Spinal cord (tissue), 10 donors: ENCODE data around the gene UQCR11. TPM values are rescaled to one million over a fixed set of nuclear protein-coding genes. Genes with fewer than 3 reads are reported as not detected.
A peak's percentile ranks its signal among the peaks of the same experiment; 100 is the strongest.

ENCODE experiments used
- DNase-seq, 6 donors: peaks; one replicate each; pipeline versions ENCODE4 v3.0.0 to v3.0.0-alpha.2; 2013 to 2015; ENCODE audit warnings: low spot score in 6 of 6, low read depth in 4 of 6
- H3K27ac ChIP-seq: one replicate; pipeline ENCODE4 v1.5.1; 2013; ENCODE audit warnings: low read depth, low read length, control low read depth
- H3K27me3 ChIP-seq: one replicate; pipeline ENCODE4 v1.6.1; 2013; ENCODE audit warnings: low read length; ENCODE audit not compliant: control insufficient read depth, insufficient read depth
- H3K36me3 ChIP-seq: one replicate; pipeline ENCODE4 v1.6.1; 2013; ENCODE audit warnings: low read length; ENCODE audit not compliant: control insufficient read depth, insufficient read depth
- H3K4me1 ChIP-seq: one replicate; pipeline ENCODE4 v1.6.1; 2013; ENCODE audit warnings: low read length; ENCODE audit not compliant: control insufficient read depth, insufficient read depth
- H3K4me3 ChIP-seq: one replicate; pipeline ENCODE4 v1.5.1; 2013; ENCODE audit warnings: low read depth, low read length, control low read depth
- H3K9me3 ChIP-seq: one replicate; pipeline ENCODE4 v1.6.1; 2013; ENCODE audit warnings: low read length; ENCODE audit not compliant: control insufficient read depth, insufficient read depth
- WGBS: methylation state at CpG from one replicate; pipeline ENCODE4 v1.1.5; 2013; ENCODE audit warnings: missing lambda C conversion rate; ENCODE audit not compliant: insufficient coverage; 5-methylcytosine and 5-hydroxymethylcytosine counted together
- polyA plus RNA-seq, 2 donors: library from polyadenylated mRNA; unstranded; fragments of 120-200 nt; gene quantifications; one replicate each; pipeline ENCODE4 v1.2.1, GENCODE V29; 2013; ENCODE audit not compliant: insufficient read length in 2 of 2
- total RNA-seq, 2 donors: library from RNA; depleted of rRNA in 1 of 2; stranded (reverse); fragments of 120-200 nt in 1 of 2; fragments of >200 nt in 1 of 2; gene quantifications; one replicate each; pipeline versions ENCODE4 v1.2.3 to v1.2.4, GENCODE V29; 2013 to 2014
- donor health status: healthy.

Gene UQCR11
- total and polyA plus RNA-seq, 4 donors = 60.4 to 203 (median 184) TPM

- Histone ChIP-seq H3K27ac (peak within 1 kb of the TSS; percentile 95), H3K27me3 (no peaks in the 10 kb centered on the region), H3K4me3 (peak within 1 kb of the TSS; percentile 87), H3K4me1 (peaks cover 28% of the 10 kb centered on the region), H3K36me3 (peaks cover 46% of the 10 kb centered on the region), H3K9me3 (no peaks in the 10 kb centered on the region)
- WGBS = 1% methylated on average over 60 of the region's 68 CpGs
- peak; percentile 87 to 98 (median 92) for DNase-seq
These were observed 12.3 kb downstream of the UQCR11 start, which contains the start of gene MBD3 for GRCh38 chr19:1592755-1593500. Gene MBD3 (minus strand): TSS chr19:1592865. CDS start chr19:1592631, 234 bp downstream.

GRCh38 chr19:1592024-1592754, 13.1 kb downstream of the UQCR11 start:
- peaks cover 28% of the 10 kb centered on the region for H3K4me1 ChIP-seq
- no peaks in the 10 kb centered on the region for H3K9me3 ChIP-seq
- H3K27ac ChIP-seq = peak overlapping the region; percentile 95
- H3K27me3 ChIP-seq = no peaks in the 10 kb centered on the region
- 0% methylated on average over 94 of the region's 94 CpGs for WGBS
- peaks cover 39% of the 10 kb centered on the region for H3K36me3 ChIP-seq
- DNase-seq = peak; percentile 65 to 96 (median 82)
- peak overlapping the region; percentile 87 for H3K4me3 ChIP-seq

GRCh38 chr19:1591421-1592023, 13.7 kb downstream of the UQCR11 start:
- WGBS = under 1% methylated on average over 28 of the region's 31 CpGs
- peaks cover 33% of the 10 kb centered on the region for H3K36me3 ChIP-seq
- H3K27me3 ChIP-seq = no peaks in the 10 kb centered on the region
- peaks cover 28% of the 10 kb centered on the region for H3K4me1 ChIP-seq
- peak in 2 of 6 donors; percentile 42 to 64 for DNase-seq
- H3K27ac ChIP-seq = peak overlapping the region; percentile 85
- peak overlapping the region; percentile 87 for H3K4me3 ChIP-seq
- H3K9me3 ChIP-seq = no peaks in the 10 kb centered on the region

GRCh38 chr19:1590641-1591397, 14.4 kb downstream of the UQCR11 start:
- Histone ChIP-seq H3K4me1 (peaks cover 28% of the 10 kb centered on the region), H3K4me3 (peak overlapping the region; percentile 87), H3K36me3 (peaks cover 32% of the 10 kb centered on the region), H3K27ac (no peak overlapping the region), H3K9me3 (no peaks in the 10 kb centered on the region), H3K27me3 (no peaks in the 10 kb centered on the region)
- 12% methylated on average over 9 of the region's 10 CpGs for WGBS
- no peak for DNase-seq

- 81% methylated on average over 8 of the region's 9 CpGs for WGBS
- peaks cover 20% of the 10 kb centered on the region for H3K4me1 ChIP-seq
- DNase-seq = no peak
- H3K4me3 ChIP-seq = no peak overlapping the region
- H3K9me3 ChIP-seq = no peaks in the 10 kb centered on the region
- no peak overlapping the region for H3K27ac ChIP-seq
- peaks cover 46% of the 10 kb centered on the region for H3K36me3 ChIP-seq
- no peaks in the 10 kb centered on the region for H3K27me3 ChIP-seq
These were observed 17.4 kb downstream of the UQCR11 start for GRCh38 chr19:1587872-1588271.

- Histone ChIP-seq H3K4me3 (no peak overlapping the region), H3K9me3 (no peaks in the 10 kb centered on the region), H3K27ac (no peak overlapping the region), H3K4me1 (peaks cover 2% of the 10 kb centered on the region), H3K36me3 (peaks cover 72% of the 10 kb centered on the region), H3K27me3 (no peaks in the 10 kb centered on the region)
- DNase-seq = no peak
- 78% methylated on average over 13 of the region's 13 CpGs for WGBS
These were observed 20.1 kb downstream of the UQCR11 start for GRCh38 chr19:1585243-1585580.

- H3K4me3 ChIP-seq = no peak overlapping the region
- DNase-seq = no peak
- no peaks in the 10 kb centered on the region for H3K27me3 ChIP-seq
- no peak overlapping the region for H3K27ac ChIP-seq
- no peaks in the 10 kb centered on the region for H3K4me1 ChIP-seq
- WGBS = 86% methylated on average over 83 of the region's 87 CpGs
- no peaks in the 10 kb centered on the region for H3K9me3 ChIP-seq
- peaks cover 74% of the 10 kb centered on the region for H3K36me3 ChIP-seq
These were observed 20.6 kb downstream of the UQCR11 start for GRCh38 chr19:1584500-1585242.

GRCh38 chr19:1582201-1582600, 23.1 kb downstream of the UQCR11 start:
- DNase-seq = no peak
- peaks cover 90% of the 10 kb centered on the region for H3K36me3 ChIP-seq
- 98% methylated on average over 7 of the region's 9 CpGs for WGBS
- H3K4me1 ChIP-seq = no peaks in the 10 kb centered on the region
- H3K27me3 ChIP-seq = no peaks in the 10 kb centered on the region
- no peak overlapping the region for H3K4me3 ChIP-seq
- no peaks in the 10 kb centered on the region for H3K9me3 ChIP-seq
- no peak overlapping the region for H3K27ac ChIP-seq

GRCh38 chr19:1580957-1581356, 24.3 kb downstream of the UQCR11 start:
- DNase-seq = no peak
- Histone ChIP-seq H3K4me3 (no peak overlapping the region), H3K27ac (no peak overlapping the region), H3K27me3 (no peaks in the 10 kb centered on the region), H3K9me3 (no peaks in the 10 kb centered on the region), H3K4me1 (no peaks in the 10 kb centered on the region), H3K36me3 (peaks cover 98% of the 10 kb centered on the region)
- WGBS = 94% methylated on average over 22 of the region's 22 CpGs
